IPS-NIHi7 (cell line): ENCODE measurements around the gene HOXB8.
A peak's percentile ranks its signal among the peaks of the same experiment; 100 is the strongest.

Source experiments
- DNase-seq: peaks from one replicate; pipeline ENCODE4 v3.0.0; 2012; ENCODE audit warnings: mixed read lengths; ENCODE audit errors: extremely low spot score

The HOXB8 gene

GRCh38 chr17:48624544-48625494 lies 9.7 kb upstream of the HOXB8 start:
- DNase-seq: no peak

GRCh38 chr17:48624118-48624517 lies 9.0 kb upstream of the HOXB8 start:
- no peak for DNase-seq

- DNase-seq: no peak
These were observed 8.5 kb upstream of the HOXB8 start for GRCh38 chr17:48623583-48623982.

GRCh38 chr17:48622857-48623256 lies 7.8 kb upstream of the HOXB8 start:
- no peak for DNase-seq

- DNase-seq: no peak
These were observed 6.6 kb upstream of the HOXB8 start for GRCh38 chr17:48621410-48622392.

- DNase-seq: no peak
These were observed 5.5 kb upstream of the HOXB8 start for GRCh38 chr17:48620461-48621139.

- no peak for DNase-seq
These were observed 4.8 kb upstream of the HOXB8 start for GRCh38 chr17:48619826-48620449.

GRCh38 chr17:48618256-48618896 lies 3.3 kb upstream of the HOXB8 start:
- DNase-seq: peak; percentile 85

- DNase-seq: no peak
These were observed 2.6 kb upstream of the HOXB8 start for GRCh38 chr17:48617471-48618255.

- DNase-seq: no peak
These were observed 1.8 kb upstream of the HOXB8 start for GRCh38 chr17:48616717-48617470.

- DNase-seq: no peak
These were observed 1.0 kb upstream of the HOXB8 start for GRCh38 chr17:48615963-48616716.

- DNase-seq: no peak
These were observed 1.0 kb downstream of the HOXB8 start for GRCh38 chr17:48613862-48614694.

GRCh38 chr17:48612854-48613691 lies 2.0 kb downstream of the HOXB8 start:
- no peak for DNase-seq

GRCh38 chr17:48612456-48612853 lies 2.6 kb downstream of the HOXB8 start:
- DNase-seq: no peak

- no peak for DNase-seq
These were observed 3.2 kb downstream of the HOXB8 start for GRCh38 chr17:48611681-48612455.

- no peak for DNase-seq
These were observed 3.9 kb downstream of the HOXB8 start for GRCh38 chr17:48611213-48611612.
